GM21367 (cell line): ENCODE results near the gene RAB4B.
"Not testable (repeated sequence)": the region's sequence is repeated elsewhere in the genome, so short reads cannot be mapped to it uniquely, and the experiment has no call there.

Source experiments
- ATAC-seq: cut with Tn5 transposase; IDR thresholded peaks from one replicate; pipeline ENCODE4 v1.9.1; 2021; ENCODE audit not compliant: unreplicated experiment

Gene RAB4B

DNA sequence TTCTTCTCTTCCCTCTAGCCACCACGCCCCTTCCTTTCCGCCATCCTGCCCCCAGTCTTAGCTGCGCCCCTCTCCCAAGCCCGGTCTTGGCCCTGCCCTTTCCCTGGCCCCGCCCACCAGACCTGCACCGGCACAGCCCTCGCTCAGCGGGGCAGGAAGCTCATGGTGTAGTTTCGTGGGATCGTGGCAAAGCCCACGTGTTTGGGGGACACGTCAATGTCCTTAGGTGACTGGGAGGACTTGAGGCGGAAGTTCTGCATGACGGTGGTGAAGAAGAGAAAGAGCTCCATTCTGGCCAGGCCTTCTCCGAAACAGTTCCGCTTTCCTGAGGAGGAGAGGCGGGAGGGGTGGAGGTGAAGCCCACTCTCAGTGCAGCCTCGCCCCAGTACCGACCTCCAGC lies 65.6 kb downstream of the RAB4B start:
- ATAC-seq: not testable (repeated sequence)
